HG03095 (cell line): ENCODE results near the gene TMEM181.
"Not testable (repeated sequence)": the region's sequence is repeated elsewhere in the genome, so short reads cannot be mapped to it uniquely, and the experiment has no call there.

Experiments
- ATAC-seq: cut with Tn5 transposase; IDR thresholded peaks from one replicate; pipeline ENCODE4 v1.9.1; 2021; ENCODE audit warnings: moderate library complexity; ENCODE audit not compliant: unreplicated experiment

The TMEM181 gene, protein sequence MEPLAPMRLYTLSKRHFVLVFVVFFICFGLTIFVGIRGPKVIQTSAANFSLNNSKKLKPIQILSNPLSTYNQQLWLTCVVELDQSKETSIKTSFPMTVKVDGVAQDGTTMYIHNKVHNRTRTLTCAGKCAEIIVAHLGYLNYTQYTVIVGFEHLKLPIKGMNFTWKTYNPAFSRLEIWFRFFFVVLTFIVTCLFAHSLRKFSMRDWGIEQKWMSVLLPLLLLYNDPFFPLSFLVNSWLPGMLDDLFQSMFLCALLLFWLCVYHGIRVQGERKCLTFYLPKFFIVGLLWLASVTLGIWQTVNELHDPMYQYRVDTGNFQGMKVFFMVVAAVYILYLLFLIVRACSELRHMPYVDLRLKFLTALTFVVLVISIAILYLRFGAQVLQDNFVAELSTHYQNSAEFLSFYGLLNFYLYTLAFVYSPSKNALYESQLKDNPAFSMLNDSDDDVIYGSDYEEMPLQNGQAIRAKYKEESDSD

DNA sequence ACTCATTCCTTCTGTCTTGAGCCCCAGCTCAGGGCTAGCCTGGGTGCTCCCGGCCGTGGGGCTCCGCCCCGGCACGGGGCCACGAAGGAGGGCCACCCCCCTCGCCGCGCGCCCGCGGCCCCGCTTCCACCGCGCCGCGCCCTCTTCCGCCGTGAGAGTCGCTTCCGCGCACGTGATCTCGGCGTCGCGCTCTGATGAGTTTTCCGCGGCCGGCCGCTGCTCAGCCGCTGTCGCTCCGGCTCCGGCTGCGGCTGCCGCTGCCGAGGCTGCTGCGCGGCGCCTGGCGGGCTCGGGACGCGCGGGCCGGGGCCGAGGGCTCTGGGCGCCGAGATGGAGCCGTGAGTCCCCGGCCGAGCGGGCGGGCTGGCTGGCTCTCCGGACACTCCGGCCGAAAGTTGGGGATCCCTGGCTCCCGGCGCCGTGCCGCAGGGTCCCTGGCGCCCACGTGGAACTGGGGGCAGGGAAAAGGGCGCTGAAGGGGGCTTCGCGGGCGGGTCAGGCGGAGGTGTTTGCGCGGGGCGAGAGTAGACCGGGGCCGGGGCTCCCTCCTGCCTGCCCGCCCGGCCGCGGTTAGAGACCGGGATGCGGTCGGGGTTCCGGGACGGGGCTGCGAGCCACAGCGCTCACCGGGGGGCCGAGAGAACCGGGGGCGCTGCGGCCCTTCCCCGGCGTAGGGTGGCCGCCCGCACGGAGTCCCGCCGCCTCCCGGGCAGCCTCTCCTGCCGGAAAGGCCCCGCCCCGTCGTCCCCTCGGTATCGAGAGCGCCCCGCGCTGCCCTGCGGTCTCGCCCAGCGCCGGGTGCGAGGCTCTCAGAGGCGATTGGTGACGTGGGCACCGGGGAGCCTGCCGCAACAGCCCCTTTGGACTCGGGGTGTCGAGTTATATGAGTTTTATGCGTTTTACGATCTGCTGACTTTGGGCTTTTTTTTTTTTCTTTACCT lies at the start of gene TMEM181:
Gene TMEM181, plus strand, starts transcription at position 197 of the 941 bp plus-strand sequence. Its CDS starts 134 bp downstream, at position 331.
- peak; percentile 79 for ATAC-seq

DNA sequence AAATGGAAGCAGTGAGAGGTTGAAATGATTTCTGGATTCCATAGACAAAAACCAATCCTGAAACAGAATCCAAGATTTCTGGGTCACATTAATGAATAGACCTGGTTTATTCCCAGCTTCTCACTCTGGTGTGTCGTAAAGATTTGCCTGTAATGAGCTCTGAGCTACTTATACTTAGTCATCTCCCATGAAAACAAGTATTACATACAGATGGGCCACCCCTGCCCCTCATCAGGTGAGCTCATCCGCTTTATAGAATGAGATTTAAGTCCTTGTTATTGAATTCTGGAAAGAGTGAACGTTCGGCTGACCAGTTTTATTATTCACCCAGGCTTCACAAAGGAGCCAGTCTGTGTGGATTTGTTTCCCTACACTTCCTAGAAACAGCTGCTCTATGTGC lies 47.1 kb upstream of the TMEM181 start:
- ATAC-seq = no peak

DNA sequence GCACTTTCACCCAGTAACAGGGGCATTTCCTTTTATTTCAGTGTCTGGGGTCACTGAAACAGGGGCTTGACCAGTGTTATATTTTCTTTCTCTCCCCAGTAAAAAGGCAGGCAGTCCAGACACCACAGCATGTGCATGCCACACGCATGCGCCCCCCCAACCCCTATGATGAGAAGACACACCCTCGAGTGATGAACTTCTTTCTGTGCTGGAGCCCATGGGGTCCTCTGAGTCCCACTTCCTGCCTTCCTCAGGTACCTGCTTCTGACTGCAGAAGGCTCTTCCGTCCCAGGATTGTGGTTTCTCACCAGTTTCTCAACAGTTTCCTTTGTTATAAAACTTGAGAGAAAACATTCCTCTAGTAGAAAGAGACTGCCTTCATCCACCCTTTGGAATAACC lies 45.7 kb upstream of the TMEM181 start:
- no peak for ATAC-seq

DNA sequence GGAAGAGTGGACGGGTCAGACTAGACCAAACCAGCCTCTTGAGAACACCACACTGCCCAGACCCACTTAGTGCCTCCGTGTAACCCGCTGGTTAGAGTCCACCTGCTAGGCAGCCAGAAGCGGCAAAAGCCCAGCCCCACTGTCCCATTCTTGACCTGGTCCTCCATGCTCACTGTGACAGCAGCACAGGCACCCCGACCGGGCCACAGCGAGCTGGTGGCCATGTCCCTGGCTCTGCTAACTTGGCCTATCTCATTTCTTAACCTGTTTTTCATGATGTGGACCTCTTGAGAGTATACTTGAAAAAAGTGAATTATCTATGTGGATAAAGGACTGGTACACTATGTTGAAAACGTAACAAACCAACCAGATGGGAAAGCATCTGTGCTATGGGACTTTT lies 44.9 kb upstream of the TMEM181 start:
- ATAC-seq = no peak

DNA sequence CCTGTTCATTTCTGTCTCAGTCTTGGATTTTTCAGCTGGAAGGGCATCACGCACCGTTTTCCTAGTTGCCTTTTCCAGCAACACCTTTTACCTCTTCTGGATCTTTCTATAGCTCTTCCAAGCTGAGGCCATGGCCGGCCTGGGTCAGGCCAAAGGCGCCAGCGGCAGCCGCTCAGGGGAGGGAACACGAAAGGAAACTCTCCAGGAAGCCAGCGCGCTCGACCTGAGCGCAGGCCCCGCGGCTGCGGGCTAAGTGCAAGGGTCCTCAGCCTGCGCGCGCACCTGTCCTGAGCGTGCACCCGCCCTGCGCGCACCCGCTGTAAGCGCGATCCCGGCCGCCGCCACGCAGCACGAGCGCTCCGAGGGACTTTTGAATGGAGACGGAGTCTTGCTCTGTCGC lies 43.8 kb upstream of the TMEM181 start:
- no peak for ATAC-seq

DNA sequence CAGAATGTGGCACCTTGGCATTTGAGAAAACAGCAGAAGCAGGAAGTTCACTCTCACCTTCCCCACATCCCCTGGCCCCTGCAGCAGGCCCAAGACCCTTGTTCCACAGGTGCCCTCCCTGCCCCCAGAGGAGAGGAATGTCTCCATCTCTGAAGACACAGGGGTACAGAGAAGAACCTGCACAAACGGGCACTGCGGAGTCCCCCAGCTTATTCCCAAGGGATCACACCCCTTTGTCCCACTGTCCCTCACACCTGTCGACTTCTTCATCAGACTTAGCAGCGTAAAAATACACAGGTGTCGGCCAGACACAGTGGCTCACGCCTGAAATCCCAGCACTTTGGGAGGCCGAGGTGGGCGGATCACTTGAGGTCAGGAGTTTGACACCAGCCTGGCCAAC lies 42.9 kb upstream of the TMEM181 start:
- ATAC-seq = no peak

DNA sequence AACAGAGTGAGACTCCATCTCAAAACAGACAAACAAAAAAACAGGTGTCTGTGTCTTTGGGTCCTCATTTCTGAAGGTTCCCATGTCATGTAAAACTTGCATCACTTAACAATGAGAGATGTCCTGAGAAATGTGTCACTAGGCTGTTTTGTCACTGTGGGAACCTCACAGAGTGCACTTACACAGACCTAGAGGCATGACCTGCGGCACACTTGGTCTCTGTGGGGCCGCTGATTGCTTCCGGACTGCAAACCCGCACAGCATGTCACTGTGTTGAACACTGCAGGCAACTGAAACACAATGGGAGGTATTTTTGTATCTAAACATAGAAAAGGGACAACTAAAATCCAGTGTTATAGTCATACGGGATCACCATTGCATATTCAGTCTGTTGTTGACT lies 42.3 kb upstream of the TMEM181 start:
- ATAC-seq = peak; percentile 57

DNA sequence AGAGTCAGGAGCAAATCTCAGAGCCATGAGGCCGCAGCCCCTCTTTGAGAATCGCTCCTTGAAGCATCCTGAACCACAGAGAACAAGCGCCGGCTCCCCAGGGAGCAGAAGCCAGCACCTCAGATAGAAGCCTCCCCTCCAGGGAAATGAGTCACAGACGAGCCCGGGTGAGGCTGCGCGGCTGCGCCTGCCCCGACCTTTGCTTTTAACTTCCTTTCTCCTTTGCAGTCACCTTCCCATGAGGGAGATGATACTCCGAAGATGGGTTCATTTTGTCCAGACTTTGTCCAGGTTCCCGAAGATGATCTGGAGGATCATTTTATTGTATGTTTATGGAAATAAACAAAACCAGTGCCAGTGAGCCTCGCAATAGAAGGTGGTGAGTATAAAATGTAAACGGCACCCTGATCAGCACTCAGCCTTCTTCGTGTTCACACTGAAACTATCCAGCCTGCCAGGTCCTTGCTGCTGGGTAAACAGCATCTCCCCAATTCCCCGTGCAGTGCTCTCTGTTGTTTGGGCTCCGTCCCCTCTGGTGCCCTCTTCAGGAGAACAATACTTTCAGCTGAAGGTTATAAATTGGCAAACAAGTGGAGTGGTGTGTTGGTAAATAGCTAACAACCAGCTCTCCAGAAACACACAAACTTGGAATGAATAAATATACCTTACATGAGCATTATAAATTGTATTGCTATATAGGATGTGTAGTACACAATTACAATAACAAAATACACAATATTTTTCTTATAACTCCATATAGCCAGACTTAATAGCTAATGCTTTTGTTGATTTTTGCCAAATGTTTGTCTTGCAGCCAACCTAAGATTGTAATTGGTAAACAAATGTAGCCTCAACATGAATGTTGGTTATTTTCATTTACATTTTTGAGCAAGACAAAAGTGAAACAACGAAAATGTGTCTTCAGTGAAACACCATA lies 41.4 kb upstream of the TMEM181 start:
- ATAC-seq = peak; percentile 71

DNA sequence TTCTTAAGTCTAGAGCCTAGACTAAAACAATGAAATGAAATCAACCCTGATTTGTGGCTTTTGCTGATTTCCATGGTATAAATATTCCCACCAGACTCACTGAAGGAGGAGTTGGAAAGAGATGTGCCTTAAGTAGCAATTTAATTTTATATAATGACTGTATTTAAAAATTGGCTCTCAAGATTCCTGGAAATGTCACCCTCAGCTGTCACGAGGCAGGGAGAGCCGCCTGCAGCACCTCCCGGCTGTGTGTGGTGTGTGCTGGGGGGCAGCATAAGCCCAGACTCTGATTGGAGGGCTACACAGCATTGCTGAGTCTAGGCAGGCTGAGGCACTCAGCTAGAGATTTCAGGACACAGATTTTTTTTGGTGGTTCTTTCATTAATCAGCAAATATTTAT lies 40.6 kb upstream of the TMEM181 start:
- ATAC-seq = no peak

DNA sequence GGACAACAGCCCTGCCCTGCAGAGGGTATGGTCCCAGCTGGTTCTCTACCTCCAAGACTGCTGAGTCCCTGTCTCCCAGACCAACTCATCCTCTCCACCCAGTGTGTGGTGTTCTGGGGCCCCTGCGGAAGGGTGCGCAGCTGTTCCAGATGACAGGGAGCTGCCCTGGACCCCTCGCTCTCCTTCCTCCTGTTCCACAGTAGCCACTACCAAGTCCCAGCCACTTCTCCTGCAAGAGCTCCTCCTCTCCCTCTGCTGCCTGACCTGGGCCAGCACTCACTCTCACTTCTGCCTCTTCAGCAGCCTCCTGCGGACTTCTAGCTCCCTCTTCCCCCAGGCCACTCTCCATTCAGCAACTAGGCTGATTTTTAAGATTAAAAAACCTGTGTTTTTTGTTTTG lies 40.1 kb upstream of the TMEM181 start:
- ATAC-seq = no peak

DNA sequence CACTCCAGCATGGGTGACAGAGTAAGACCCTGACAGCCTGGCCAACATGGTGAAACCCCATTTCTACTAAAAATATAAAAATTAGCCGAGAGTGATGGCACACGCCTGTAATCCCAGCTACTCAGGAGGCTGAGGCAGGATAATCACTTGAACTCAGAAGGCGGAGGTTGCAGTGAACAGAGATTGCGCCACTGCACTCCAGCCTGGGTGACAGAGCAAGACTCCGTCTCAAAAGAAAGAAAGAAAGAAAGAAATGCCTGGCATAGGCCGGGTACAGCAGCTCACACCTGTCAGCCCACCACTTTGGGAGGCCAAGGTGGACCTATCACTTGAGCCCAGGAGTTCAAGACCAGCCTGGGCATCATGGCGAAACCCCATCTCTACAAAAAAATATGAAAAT lies 38.9 kb upstream of the TMEM181 start:
- ATAC-seq = not testable (repeated sequence)

DNA sequence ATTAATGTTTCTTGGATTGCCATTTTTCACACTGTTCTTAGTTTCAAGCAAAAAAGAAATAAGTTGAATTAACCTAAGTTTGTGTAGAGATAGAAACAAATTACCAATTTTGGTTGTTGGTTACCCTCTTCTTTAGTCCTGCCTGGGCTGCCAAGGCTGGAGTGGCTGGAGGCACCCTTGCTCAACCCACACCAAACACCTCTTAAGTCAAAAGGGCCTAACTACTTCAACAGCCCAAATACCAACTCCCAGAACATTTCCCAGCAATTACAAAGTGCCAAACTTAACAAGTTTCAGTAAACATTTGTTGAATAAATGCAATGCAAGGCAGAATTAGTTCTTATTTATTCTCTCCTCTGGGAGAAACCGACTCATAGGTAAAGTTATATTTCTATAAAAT lies 38.1 kb upstream of the TMEM181 start:
- ATAC-seq = no peak

DNA sequence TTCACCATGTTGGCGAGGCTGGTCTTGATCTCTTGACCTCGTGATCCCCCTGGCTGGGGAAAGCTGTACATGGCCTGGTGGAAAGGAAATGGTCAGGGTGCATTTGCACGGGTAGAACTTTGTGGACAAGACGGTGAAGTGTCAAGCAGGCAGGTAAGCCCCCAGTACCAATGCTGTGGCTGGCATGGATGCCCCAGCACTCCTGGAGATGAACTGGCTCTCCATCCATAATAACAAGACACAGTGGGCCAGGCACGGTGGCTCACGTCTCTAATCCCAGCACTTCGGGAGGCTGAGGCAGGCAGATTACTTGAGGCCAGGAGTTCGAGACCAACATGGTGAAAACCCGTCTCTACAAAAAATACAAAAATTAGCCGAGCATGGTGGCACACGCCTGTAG lies 37.3 kb upstream of the TMEM181 start:
- no peak for ATAC-seq

DNA sequence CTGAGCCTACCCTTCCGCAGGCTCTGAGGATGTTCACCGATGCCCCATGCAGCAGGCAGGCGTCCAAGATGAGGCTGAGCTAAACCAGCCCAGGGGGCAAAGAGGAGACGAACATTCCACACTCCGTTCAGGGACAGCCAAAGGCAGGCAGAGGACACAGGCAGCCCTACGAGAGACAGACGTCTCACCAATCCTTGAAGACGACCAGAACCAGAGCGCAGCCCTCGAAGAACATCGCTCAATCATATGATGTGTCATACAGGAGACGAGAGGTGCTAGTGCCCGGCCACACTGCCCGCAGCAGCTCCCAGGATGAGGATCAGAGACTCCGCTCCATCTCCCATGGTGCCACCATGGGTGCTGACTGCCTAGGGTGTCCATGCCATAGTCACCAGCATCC lies 35.6 kb upstream of the TMEM181 start:
- ATAC-seq = no peak

DNA sequence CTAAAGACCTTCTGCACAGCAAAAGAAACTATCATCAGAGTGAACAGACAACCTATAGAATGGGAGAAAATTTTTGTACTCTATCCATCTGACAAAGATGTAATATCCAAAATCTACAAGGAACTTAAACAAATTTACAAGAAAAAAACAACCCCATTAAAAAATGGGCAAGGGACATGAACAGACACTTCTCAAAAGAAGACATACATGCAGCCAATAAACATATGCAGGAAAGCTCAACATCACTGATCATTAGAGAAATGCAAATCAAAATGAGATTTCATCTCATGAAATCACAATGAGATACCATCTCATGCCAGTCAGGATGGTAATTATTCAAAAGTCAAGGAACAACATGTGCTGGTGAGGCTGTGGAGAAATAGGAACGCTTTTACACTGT lies 32.0 kb upstream of the TMEM181 start:
- ATAC-seq = not testable (repeated sequence)

DNA sequence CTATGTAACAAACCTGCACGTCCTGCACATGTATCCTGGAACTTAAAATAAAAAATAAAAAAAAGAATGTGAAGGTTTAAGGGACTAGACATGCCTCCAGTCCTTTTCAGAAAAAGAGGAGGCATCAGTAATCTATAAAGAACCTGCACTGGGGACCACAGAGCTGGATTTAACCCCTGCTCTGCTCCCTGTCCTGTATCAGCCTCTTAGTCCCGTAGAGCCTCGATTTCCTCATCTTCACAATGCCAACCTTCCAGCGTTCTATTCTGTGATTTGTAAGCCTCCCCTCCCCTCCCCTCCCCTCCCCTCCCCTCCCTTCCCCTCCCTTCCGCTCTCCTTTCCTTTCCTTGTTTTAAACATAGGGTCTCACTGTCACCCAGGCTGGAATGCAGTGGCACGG lies 31.1 kb upstream of the TMEM181 start:
- ATAC-seq = no peak

DNA sequence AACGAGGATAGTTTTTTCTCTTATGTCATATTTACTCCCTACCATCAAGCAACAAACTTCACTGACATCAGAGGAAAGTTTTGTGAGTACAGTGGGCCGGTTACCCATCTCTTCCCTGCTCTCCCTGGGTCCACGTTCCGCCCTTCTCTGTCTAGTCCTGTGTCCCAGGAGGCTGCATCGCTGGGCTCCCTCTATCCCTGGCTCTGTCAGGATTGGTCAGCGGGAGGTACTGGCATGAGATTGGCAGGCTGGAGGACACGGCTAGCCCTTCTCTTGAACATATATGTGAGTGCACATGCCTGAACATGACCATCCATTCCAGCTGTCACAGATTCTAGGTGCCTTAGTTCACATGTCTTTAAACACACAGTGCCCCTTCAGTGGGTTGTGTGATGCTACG lies 30.3 kb upstream of the TMEM181 start:
- ATAC-seq = no peak

DNA sequence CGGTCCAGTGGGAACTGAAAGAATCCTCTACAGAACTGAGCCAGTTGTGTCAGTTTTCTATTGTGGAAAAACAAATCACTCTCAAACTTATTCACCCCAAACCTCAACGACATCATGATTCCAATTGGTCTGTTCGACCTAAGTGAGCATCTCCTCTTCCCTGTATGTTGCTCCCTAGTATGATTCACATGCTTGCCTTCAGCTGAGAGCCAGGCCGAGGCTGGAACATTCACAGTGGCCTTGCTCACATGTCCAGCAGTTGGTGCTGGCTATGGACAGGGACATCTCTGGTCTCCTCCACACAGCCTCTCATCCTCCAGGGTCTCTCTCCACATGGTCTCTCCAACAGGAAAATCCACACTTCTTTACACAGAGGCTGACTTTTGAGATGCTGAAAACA lies 28.3 kb upstream of the TMEM181 start:
- ATAC-seq = no peak

DNA sequence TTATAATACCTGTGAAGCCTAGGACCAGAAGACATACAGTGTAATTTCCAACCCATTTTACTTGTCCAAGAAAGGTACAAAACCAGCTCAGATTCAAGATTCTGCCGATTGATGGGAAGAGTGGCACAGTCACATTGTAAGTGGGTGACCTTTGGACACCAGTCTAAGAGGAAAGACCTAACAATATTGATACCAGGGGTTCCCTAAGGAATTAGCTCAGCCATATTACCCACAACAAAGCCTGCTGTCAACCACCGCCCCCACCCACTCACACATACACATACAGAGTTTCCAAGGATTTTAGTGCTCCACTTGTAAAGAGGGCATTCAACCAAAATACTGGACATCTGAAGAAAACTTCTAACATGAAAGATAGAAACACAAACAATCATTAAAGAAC lies 27.9 kb upstream of the TMEM181 start:
- no peak for ATAC-seq

DNA sequence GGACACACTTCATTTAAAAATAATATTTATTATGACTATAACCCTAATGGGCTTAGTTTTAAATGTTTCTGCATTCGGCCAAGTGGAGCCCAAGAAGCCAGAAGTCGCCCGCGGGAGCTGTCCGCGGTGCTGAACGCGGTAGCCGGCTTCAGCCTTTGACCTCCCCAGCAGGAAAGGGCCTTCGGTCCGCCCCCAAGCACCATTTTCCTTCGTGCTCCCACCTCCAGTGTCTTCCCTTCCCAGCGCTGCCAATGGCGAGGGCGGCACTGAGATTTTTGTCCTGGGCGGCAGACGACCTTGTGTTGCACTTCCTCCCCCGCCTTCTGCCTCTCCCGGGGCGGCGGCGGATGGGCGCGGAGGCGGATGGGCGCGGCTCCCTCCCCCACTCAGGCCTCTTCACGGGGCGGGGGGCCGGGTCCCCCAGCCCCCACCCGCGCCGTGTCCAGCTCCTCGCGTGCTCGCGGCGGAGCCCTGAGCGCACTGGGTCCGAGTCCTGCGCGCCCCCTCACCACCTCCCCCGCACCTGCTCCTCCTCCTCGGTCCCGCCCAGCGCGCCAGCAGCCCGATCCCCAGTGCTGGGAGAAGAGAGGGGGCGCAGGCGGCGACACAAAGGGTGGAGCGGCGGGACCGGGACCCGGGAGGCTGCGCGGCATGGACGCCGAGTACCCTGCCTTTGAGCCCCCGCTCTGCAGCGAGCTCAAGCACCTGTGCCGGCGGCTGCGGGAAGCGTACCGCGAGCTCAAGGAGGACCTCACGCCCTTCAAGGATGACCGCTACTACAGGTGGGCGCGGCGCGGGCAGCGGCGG lies 23.6 kb upstream of the TMEM181 start:
- ATAC-seq = no peak
